Measurements from ENCODE around the gene TSPAN17. TPM values are rescaled to one million over a fixed set of nuclear protein-coding genes. Genes with fewer than 3 reads are reported as not detected.

The TSPAN17 gene
- total and polyA plus RNA-seq, 2 experiments from 2014 or later = 27.9 to 33.4 TPM

DNA sequence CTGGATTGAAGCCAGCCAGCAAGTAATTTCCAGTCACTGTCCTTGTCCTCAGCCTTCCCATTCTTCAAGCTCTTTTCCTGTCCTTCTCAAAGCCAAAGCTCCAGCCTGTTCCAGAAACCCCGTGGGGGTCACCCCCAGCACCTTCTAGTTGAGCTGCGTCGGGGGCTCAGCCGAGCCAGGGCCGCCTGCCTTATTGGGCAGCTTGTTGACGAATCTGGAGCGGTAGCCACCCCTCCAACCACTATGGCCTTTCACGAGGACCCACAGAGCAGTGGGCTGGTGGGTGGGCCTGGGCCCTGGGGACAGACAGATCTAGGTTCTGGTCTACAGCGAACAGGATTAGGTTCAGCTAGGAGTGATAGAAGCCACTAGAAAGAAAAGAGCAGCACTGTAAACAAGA lies 47.3 kb downstream of the TSPAN17 start:
- Histone ChIP-seq H3K27me3 (peaks cover 12% of the 10 kb centered on the region), H3K4me2 (no peak overlapping the region), H3K27ac (no peak overlapping the region), H2AFZ (no peak overlapping the region), H3K4me3 (no peak overlapping the region), H3K9me3 (ENCODE audit: low read depth) (no peaks in the 10 kb centered on the region), H3K79me2 (no peaks in the 10 kb centered on the region), H3K4me1 (ENCODE audit: insufficient read depth) (peaks cover 5% of the 10 kb centered on the region), H4K20me1 (ENCODE audit: insufficient read depth, poor library complexity, severe bottlenecking) (no peaks in the 10 kb centered on the region), H3K9me2 (replicated peaks; ENCODE audit: insufficient read depth) (no peaks in the 10 kb centered on the region), H3K36me3 (replicated peaks; ENCODE audit: insufficient read depth, low read depth) (no peaks in the 10 kb centered on the region)
- 89% methylated on average over 9 of the region's 9 CpGs for WGBS (ENCODE audit: low lambda C conversion rate, missing lambda C conversion rate)
- no peak for DNase-seq (ENCODE audit: low spot score)
- TF ChIP-seq, protein P1, sequence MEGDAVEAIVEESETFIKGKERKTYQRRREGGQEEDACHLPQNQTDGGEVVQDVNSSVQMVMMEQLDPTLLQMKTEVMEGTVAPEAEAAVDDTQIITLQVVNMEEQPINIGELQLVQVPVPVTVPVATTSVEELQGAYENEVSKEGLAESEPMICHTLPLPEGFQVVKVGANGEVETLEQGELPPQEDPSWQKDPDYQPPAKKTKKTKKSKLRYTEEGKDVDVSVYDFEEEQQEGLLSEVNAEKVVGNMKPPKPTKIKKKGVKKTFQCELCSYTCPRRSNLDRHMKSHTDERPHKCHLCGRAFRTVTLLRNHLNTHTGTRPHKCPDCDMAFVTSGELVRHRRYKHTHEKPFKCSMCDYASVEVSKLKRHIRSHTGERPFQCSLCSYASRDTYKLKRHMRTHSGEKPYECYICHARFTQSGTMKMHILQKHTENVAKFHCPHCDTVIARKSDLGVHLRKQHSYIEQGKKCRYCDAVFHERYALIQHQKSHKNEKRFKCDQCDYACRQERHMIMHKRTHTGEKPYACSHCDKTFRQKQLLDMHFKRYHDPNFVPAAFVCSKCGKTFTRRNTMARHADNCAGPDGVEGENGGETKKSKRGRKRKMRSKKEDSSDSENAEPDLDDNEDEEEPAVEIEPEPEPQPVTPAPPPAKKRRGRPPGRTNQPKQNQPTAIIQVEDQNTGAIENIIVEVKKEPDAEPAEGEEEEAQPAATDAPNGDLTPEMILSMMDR (IDR thresholded peaks at IDR 0.05; ENCODE audit: poor library complexity) = no peak

DNA sequence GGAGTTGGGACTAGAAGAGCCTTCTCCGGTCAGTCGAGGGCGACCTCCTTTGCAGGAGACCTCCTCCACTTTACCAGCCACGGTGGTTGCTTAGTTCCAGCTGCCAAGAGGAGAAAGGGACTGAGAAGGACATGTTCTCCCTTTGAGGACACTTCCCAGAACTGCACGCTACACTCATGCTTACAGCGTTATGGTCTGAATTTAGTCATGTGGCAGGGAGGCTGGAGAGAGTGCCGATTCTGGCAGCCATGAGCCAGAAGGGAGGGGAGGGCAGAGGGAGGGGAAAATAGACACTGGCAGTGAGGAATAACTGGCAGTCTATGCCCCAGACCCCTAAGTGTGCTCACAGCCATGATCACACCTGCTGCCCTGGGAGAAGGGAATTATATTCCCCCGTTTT lies 47.8 kb downstream of the TSPAN17 start:
- 71% methylated on average over 8 of the region's 8 CpGs for WGBS (ENCODE audit: low lambda C conversion rate, missing lambda C conversion rate)

DNA sequence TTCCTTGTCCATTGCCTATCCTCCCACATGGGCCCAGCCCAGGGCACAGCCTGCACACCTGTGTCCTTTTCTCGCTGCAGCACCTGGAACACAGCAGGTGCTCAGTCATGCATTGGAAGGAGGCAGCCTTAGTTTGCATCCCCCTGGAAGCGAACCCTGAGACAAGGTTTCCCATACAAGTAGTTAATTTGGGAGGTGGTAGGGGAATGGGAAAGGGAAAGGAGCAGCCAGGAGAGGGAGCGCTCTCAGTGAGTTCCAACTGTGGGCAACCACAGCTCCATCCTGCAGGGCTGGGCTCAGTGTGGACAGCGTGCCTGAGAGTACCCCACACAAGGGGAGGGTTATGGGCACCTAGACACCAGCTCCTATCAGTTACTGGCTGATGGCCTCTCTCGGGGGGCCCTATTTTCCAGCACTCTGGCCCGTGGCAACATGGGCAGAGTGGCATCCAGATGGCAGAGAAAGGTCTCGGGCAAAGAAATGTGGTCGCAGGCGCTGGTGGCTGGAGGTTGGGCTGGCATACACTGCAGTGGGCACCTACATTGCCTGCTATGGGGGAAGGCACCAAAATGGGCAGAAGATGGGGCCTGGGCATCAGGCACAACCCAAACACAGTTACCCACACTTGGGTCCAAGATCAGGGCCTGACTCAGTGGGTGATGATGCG lies 50.1 kb downstream of the TSPAN17 start:
- no peak for TF ChIP-seq EZH2 (IDR thresholded peaks at IDR 0.05; ENCODE audit: borderline replicate concordance)
- no peak for TF ChIP-seq EZH2phosphoT487 (IDR thresholded peaks at IDR 0.05; ENCODE audit: low read depth, severe bottlenecking, unreplicated experiment)
- TF ChIP-seq, protein P1 (IDR thresholded peaks at IDR 0.05; ENCODE audit: poor library complexity) = no peak
- no peak overlapping the region for H3K4me2 ChIP-seq
- no peaks in the 10 kb centered on the region for H3K9me3 ChIP-seq (ENCODE audit: low read depth)
- peaks cover 12% of the 10 kb centered on the region for H3K27me3 ChIP-seq
- no peak overlapping the region for H3K27ac ChIP-seq
- no peaks in the 10 kb centered on the region for H4K20me1 ChIP-seq (ENCODE audit: insufficient read depth, poor library complexity, severe bottlenecking)
- peaks cover 5% of the 10 kb centered on the region for H3K4me1 ChIP-seq (ENCODE audit: insufficient read depth)
- H3K9me2 ChIP-seq (replicated peaks; ENCODE audit: insufficient read depth) = no peaks in the 10 kb centered on the region
- H2AFZ ChIP-seq = no peak overlapping the region
- H3K79me2 ChIP-seq = no peaks in the 10 kb centered on the region
- H3K4me3 ChIP-seq = no peak overlapping the region
- no peaks in the 10 kb centered on the region for H3K36me3 ChIP-seq (replicated peaks; ENCODE audit: insufficient read depth, low read depth)
- DNase-seq (ENCODE audit: low spot score) = no peak
- WGBS (ENCODE audit: low lambda C conversion rate, missing lambda C conversion rate) = 81% methylated on average over 10 of the region's 10 CpGs

More for the DNA sequence above, 47.8 kb downstream of the TSPAN17 start:
- TF ChIP-seq EZH2 (IDR thresholded peaks at IDR 0.05; ENCODE audit: borderline replicate concordance) (no peak), EZH2phosphoT487 (IDR thresholded peaks at IDR 0.05; ENCODE audit: low read depth, severe bottlenecking, unreplicated experiment) (no peak)
- TF ChIP-seq, protein P1 (IDR thresholded peaks at IDR 0.05; ENCODE audit: poor library complexity) = no peak
- H3K27me3 ChIP-seq = peaks cover 12% of the 10 kb centered on the region
- H3K36me3 ChIP-seq (replicated peaks; ENCODE audit: insufficient read depth, low read depth) = no peaks in the 10 kb centered on the region
- H3K9me3 ChIP-seq (ENCODE audit: low read depth) = no peaks in the 10 kb centered on the region
- H3K9me2 ChIP-seq (replicated peaks; ENCODE audit: insufficient read depth) = no peaks in the 10 kb centered on the region
- no peaks in the 10 kb centered on the region for H4K20me1 ChIP-seq (ENCODE audit: insufficient read depth, poor library complexity, severe bottlenecking)
- peaks cover 5% of the 10 kb centered on the region for H3K4me1 ChIP-seq (ENCODE audit: insufficient read depth)
- no peak overlapping the region for H3K4me2 ChIP-seq
- no peak overlapping the region for H3K27ac ChIP-seq
- H2AFZ ChIP-seq = no peak overlapping the region
- no peaks in the 10 kb centered on the region for H3K79me2 ChIP-seq
- no peak overlapping the region for H3K4me3 ChIP-seq
- no peak for DNase-seq (ENCODE audit: low spot score)

Measured in hepatocyte (in vitro differentiated cells).